SK-N-MC (cell line): Measurements from ENCODE around the gene PACRG.

Experiments used
- FOXP2 ChIP-seq: optimal IDR thresholded peaks from 2 replicates; pipeline ENCODE3; 2011; ENCODE audit warnings: mild to moderate bottlenecking, moderate library complexity; ENCODE audit not compliant: insufficient read depth; ENCODE audit errors: extremely low read length, control extremely low read depth
- POLR2AphosphoS5 ChIP-seq: IDR thresholded peaks from 2 replicates; pipeline ENCODE4 v1.6.1; 2012; ENCODE audit warnings: mild to moderate bottlenecking, low read depth, low read length, borderline replicate concordance

DNA sequence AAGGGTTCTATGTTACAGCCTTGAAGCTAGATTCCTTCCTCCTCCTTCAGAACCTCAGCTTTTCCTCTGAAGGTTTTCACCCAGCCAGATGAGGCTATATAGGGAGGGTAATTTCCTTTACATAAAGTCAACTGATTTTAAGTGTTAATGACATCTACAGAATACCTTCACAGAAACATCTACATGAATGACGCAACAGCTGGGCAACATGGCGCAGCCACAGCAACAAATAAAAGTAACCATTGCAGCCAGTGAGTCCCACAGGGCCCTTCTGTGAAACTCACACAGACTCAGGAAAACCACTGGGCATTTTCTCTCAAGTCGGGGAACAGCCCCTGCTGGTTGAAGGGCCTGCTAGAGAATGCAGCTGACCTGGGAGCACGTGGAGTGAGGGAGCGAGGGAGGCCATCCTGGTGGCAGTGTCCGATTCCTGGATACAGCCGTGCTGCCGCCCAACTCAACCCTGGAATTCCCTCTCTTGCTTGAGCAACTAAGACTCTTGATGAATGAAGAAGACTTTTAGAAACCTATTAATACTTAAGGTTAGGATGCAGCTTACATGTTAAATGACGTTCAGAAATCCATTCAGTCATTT lies 176.4 kb downstream of the PACRG start:
- no peak for TF ChIP-seq POLR2AphosphoS5
- no peak for TF ChIP-seq FOXP2
